HepG2 (cell line): Measurements from ENCODE around the gene GCLC.

Experiments
- CREM ChIP-seq, 2 experiments: sonication (generic) in 1 of 2; formaldehyde crosslinking in 1 of 2; IDR thresholded peaks; 2 replicates each; pipeline versions ENCODE4 v1.4.0 to v1.6.1; 2016 to 2020; ENCODE audit warnings: antibody characterized with exemption in 1 of 2, mild to moderate bottlenecking in 1 of 2, missing genetic modification reagents in 1 of 2
- FOXA1 ChIP-seq, 2 experiments: fragments of 450-650 bp in 1 of 2; sonication (generic) in 1 of 2; formaldehyde crosslinking in 1 of 2; IDR thresholded peaks; 2 replicates each; pipeline versions ENCODE4 v1.4.0 to v1.6.1; 2016 to 2020; ENCODE audit warnings: missing genetic modification reagents in 1 of 2
- HNRNPLL ChIP-seq: fragments of 200-400 bp; formaldehyde crosslinking; IDR thresholded peaks from 2 replicates; pipeline ENCODE4 v1.6.1; 2017; ENCODE audit warnings: mild to moderate bottlenecking, low read depth, low read length; ENCODE audit not compliant: poor library complexity, severe bottlenecking
- ISX ChIP-seq: sonication (generic); formaldehyde crosslinking; conservative IDR thresholded peaks from 2 replicates; pipeline ENCODE4 v1.5.0; 2020; ENCODE audit warnings: missing genetic modification reagents
- TF ChIP-seq, protein P1 (sequence below): IDR thresholded peaks from 2 replicates; pipeline ENCODE4 v1.6.1; 2012; ENCODE audit warnings: inconsistent platforms
- TF ChIP-seq, protein P2 (sequence below): sonication (generic); formaldehyde crosslinking; IDR thresholded peaks from 2 replicates; pipeline ENCODE4 v1.5.0; 2020; ENCODE audit warnings: missing genetic modification reagents
- TF ChIP-seq, protein P3 (sequence below): sonication (generic); formaldehyde crosslinking; IDR thresholded peaks from 2 replicates; pipeline ENCODE4 v1.5.0; 2020; ENCODE audit warnings: mild to moderate bottlenecking, missing genetic modification reagents, moderate library complexity

DNA sequence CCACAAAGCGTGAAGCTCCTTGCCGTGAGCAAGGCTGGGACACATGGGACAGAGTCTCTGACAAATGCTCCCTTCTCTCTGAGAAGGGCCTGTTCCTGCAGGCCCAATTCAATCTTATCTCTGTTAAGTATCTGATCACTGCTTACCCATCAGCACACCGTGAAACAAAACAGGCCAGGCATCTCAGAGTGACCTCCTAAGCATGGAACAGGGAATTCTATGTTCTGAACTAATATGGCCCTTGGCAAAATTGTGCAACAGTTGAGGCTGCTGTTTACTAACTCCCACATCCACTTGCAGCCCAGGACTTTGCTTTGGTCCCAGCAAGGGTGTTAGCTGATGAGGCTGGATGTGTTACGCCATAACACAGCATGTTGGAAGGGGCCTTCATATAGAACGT is 79.2 kb downstream of the GCLC start:
- TF ChIP-seq, protein P1, sequence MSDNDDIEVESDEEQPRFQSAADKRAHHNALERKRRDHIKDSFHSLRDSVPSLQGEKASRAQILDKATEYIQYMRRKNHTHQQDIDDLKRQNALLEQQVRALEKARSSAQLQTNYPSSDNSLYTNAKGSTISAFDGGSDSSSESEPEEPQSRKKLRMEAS: no peak
- TF ChIP-seq FOXA1 (IDR thresholded peaks at IDR 0.05): no peak
- TF ChIP-seq FOXA1 (CRISPR knock-in tag; IDR thresholded peaks at IDR 0.05): peak; percentile 42; the same call in 1 of the 2 replicates
- TF ChIP-seq ISX: no peak
- no peak for TF ChIP-seq CREM (IDR thresholded peaks at IDR 0.05)
- no peak for TF ChIP-seq CREM (CRISPR knock-in tag; IDR thresholded peaks at IDR 0.05)
- TF ChIP-seq, protein P2, sequence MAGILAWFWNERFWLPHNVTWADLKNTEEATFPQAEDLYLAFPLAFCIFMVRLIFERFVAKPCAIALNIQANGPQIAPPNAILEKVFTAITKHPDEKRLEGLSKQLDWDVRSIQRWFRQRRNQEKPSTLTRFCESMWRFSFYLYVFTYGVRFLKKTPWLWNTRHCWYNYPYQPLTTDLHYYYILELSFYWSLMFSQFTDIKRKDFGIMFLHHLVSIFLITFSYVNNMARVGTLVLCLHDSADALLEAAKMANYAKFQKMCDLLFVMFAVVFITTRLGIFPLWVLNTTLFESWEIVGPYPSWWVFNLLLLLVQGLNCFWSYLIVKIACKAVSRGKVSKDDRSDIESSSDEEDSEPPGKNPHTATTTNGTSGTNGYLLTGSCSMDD (CRISPR knock-in tag): no peak
- TF ChIP-seq HNRNPLL: no peak
- TF ChIP-seq, protein P3, sequence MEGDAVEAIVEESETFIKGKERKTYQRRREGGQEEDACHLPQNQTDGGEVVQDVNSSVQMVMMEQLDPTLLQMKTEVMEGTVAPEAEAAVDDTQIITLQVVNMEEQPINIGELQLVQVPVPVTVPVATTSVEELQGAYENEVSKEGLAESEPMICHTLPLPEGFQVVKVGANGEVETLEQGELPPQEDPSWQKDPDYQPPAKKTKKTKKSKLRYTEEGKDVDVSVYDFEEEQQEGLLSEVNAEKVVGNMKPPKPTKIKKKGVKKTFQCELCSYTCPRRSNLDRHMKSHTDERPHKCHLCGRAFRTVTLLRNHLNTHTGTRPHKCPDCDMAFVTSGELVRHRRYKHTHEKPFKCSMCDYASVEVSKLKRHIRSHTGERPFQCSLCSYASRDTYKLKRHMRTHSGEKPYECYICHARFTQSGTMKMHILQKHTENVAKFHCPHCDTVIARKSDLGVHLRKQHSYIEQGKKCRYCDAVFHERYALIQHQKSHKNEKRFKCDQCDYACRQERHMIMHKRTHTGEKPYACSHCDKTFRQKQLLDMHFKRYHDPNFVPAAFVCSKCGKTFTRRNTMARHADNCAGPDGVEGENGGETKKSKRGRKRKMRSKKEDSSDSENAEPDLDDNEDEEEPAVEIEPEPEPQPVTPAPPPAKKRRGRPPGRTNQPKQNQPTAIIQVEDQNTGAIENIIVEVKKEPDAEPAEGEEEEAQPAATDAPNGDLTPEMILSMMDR: no peak
